ENCODE measurements around the gene LRP8.
A peak's percentile ranks its signal among the peaks of the same experiment; 100 is the strongest.
"Not testable (repeated sequence)": the region's sequence is repeated elsewhere in the genome, so short reads cannot be mapped to it uniquely, and the experiment has no call there.

Gene LRP8

GRCh38 chr1:53284224-53285020 is 43.4 kb downstream of the LRP8 start:
- DNase-seq (ENCODE audit: low read depth in 3 of 3): no peak

- not testable (repeated sequence) for DNase-seq (ENCODE audit: low read depth in 3 of 3)
Observed at GRCh38 chr1:53283156-53283555, 44.7 kb downstream of the LRP8 start.

- DNase-seq (ENCODE audit: low read depth in 3 of 3): no peak
Observed at GRCh38 chr1:53281133-53281532, 46.7 kb downstream of the LRP8 start.

GRCh38 chr1:53280496-53280895 is 47.4 kb downstream of the LRP8 start:
- DNase-seq (ENCODE audit: low read depth in 3 of 3): no peak

GRCh38 chr1:53279296-53280200 is 48.3 kb downstream of the LRP8 start:
- DNase-seq (ENCODE audit: low read depth in 3 of 3): no peak

- peak; percentile 50 to 57 (median 57) for DNase-seq (ENCODE audit: low read depth in 3 of 3)
Observed at GRCh38 chr1:53278298-53278725, 49.6 kb downstream of the LRP8 start.

- no peak for DNase-seq (ENCODE audit: low read depth in 3 of 3)
Observed at GRCh38 chr1:53277326-53277725, 50.5 kb downstream of the LRP8 start.

GRCh38 chr1:53276902-53277281 is 51.0 kb downstream of the LRP8 start:
- DNase-seq (ENCODE audit: low read depth in 3 of 3): no peak

- no peak for DNase-seq (ENCODE audit: low read depth in 3 of 3)
Observed at GRCh38 chr1:53276153-53276901, 51.5 kb downstream of the LRP8 start.

- no peak for DNase-seq (ENCODE audit: low read depth in 3 of 3)
Observed at GRCh38 chr1:53275566-53275965, 52.3 kb downstream of the LRP8 start.

GRCh38 chr1:53274541-53275185 is 53.2 kb downstream of the LRP8 start:
- no peak for DNase-seq (ENCODE audit: low read depth in 3 of 3)

- DNase-seq (ENCODE audit: low read depth in 3 of 3): no peak
Observed at GRCh38 chr1:53274026-53274425, 53.8 kb downstream of the LRP8 start.

GRCh38 chr1:53273526-53273925 is 54.3 kb downstream of the LRP8 start:
- DNase-seq (ENCODE audit: low read depth in 3 of 3): no peak

GRCh38 chr1:53272349-53272748 is 55.5 kb downstream of the LRP8 start:
- DNase-seq (ENCODE audit: low read depth in 3 of 3): no peak

GRCh38 chr1:53271446-53272090 is 56.3 kb downstream of the LRP8 start:
- no peak for DNase-seq (ENCODE audit: low read depth in 3 of 3)

GRCh38 chr1:53270873-53271272 is 57.0 kb downstream of the LRP8 start:
- no peak for DNase-seq (ENCODE audit: low read depth in 3 of 3)

- no peak for DNase-seq (ENCODE audit: low read depth in 3 of 3)
Observed at GRCh38 chr1:53270107-53270506, 57.8 kb downstream of the LRP8 start.

- no peak for DNase-seq (ENCODE audit: low read depth in 3 of 3)
Observed at GRCh38 chr1:53267761-53268160, 60.1 kb downstream of the LRP8 start.

- no peak for DNase-seq (ENCODE audit: low read depth in 3 of 3)
Observed at GRCh38 chr1:53266038-53266437, 61.8 kb downstream of the LRP8 start.

- DNase-seq (ENCODE audit: low read depth in 3 of 3): no peak
Observed at GRCh38 chr1:53265581-53265980, 62.3 kb downstream of the LRP8 start.

- no peak for DNase-seq (ENCODE audit: low read depth in 3 of 3)
Observed at GRCh38 chr1:53264048-53264447, 63.8 kb downstream of the LRP8 start.

All from stimulated activated CD4-positive, alpha-beta T cell treated with anti-CD3 and anti-CD28 coated beads, TNF-alpha, amount 100 ng/mL, for 4 hours (primary cell).